Gastroesophageal sphincter (tissue), 3 donors: Measurements from ENCODE around the gene RETSAT.
"Not testable (repeated sequence)": the region's sequence is repeated elsewhere in the genome, so short reads cannot be mapped to it uniquely, and the experiment has no call there.

Experiments
- CTCF ChIP-seq, 4 experiments: fragments of 200-600 bp in 2 of 4; fragments of 450-650 bp in 2 of 4; sonication (generic) in 1 of 4; IDR thresholded peaks; one replicate each; pipeline ENCODE4 v1.5.1; 2017 to 2019; ENCODE audit warnings: antibody characterized with exemption in 4 of 4, mild to moderate bottlenecking in 2 of 4, moderate library complexity in 2 of 4
- POLR2A ChIP-seq, 2 donors: fragments of 450-650 bp; IDR thresholded peaks; one replicate each; pipeline ENCODE4 v1.6.1; 2017; ENCODE audit warnings: antibody characterized with exemption in 2 of 2, mild to moderate bottlenecking in 2 of 2, moderate library complexity in 1 of 2
- POLR2AphosphoS5 ChIP-seq: sonication (generic); formaldehyde crosslinking; IDR thresholded peaks from one replicate; pipeline ENCODE4 v1.6.1; 2017; ENCODE audit warnings: antibody characterized with exemption

DNA sequence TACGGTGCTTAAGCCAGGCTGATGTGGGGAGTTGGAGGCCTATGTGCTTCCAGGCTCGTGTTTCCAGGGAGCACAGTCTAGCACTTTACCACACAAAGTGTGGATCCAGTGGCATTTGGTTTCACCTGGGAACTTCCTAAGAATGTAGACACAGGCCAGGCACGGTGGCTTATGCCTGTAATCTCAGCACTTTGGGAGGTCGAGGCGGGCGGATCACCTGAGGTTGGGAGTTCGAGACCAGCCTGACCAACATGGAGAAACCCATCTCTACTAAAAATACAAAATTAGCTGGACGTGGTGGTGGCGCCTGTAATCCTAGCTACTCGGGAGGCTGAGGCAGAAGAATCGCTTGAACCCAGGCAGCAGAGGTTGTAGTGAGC lies 30.4 kb downstream of the RETSAT start:
- TF ChIP-seq POLR2AphosphoS5; CTCF (IDR thresholded peaks at IDR 0.05); POLR2A (IDR thresholded peaks at IDR 0.05): not testable (repeated sequence)
